GM23248 (cell line): Measurements from ENCODE around the gene CEP152.

Source experiments
- EZH2 ChIP-seq: fragments of 200-600 bp; sonication (generic); IDR thresholded peaks from 2 replicates; pipeline ENCODE4 v1.6.1; 2018; ENCODE audit warnings: antibody characterized with exemption, mild to moderate bottlenecking; ENCODE audit not compliant: insufficient read depth, poor library complexity, severe bottlenecking
- EZH2phosphoT487 ChIP-seq: fragments of 200-600 bp; sonication (generic); IDR thresholded peaks from 2 replicates; pipeline ENCODE4 v1.6.1; 2018; ENCODE audit warnings: antibody characterized with exemption, moderate library complexity, mild to moderate bottlenecking, low read depth; ENCODE audit not compliant: insufficient read depth

DNA sequence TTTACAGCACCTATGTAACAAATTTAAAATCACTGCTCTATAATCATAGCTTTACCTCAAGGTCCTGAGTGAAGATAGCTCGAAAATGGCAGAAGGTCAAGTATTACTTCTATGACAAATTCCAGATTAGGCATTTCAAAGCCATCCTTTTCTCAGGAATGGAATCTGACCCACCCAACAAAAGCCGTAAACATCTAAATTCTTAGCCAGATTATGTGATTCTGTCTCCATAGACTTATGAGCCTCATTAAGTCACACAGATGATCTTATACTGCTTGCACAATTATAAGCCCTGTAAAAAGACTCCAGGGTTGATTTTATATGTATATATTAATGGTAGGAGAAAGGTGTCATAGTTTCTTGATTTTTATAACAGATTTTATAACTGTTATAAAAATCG, 56.9 kb downstream of the CEP152 start:
- TF ChIP-seq EZH2phosphoT487 (no peak), EZH2 (no peak)
